ENCODE measurements around the gene HOXC10. TPM values are rescaled to one million over a fixed set of nuclear protein-coding genes. Genes with fewer than 3 reads are reported as not detected.

HOXC10 gene
- total RNA-seq, 1 experiment from 2014 or later = not detected

DNA sequence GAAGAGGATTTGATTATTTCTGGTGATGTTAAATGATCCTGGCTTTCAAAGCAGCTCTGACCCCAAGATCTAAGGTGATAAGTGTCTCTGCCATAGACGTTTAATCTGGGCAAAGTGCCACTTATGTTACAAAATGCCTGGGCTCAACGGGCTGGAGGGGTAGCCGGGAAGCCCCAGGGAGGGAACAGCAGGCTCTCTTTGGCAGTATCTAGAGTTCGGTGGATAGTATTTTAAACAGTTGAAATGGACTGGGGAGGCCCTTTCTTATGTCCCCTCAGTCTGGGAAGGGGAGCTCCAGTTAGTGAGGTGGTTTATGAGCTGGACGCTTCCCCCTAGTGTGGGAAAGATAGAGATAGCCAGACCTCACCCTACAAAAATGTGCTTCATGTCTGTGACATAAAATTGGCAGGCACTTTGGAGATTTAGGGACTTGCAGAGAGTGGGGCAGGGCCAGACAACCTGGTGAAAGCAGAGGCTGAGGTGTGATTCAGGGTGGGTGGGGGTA is 17.5 kb upstream of the HOXC10 start:
- CTCF ChIA-PET = interaction anchor here (0.9 kb wide), 1 partner anchor 168 kb away, joined by 3 read pairs; no protein-coding TSS in a partner anchor
- Mint-ChIP-seq H3K9me3 (no peaks in the 10 kb centered on the region), H3K4me1 (peaks cover 18% of the 10 kb centered on the region), H3K36me3 (no peaks in the 10 kb centered on the region), H3K27me3 (ENCODE audit: low read depth) (peaks cover 100% of the 10 kb centered on the region), H3K4me3 (no peak overlapping the region), H3K27ac (no peak overlapping the region)
- TF ChIP-seq NR1H2 (CRISPR knock-in tag; IDR thresholded peaks at IDR 0.05) = no peak
- TF ChIP-seq FOXK1 (CRISPR knock-in tag; IDR thresholded peaks at IDR 0.05) = no peak
- TF ChIP-seq, protein P1, sequence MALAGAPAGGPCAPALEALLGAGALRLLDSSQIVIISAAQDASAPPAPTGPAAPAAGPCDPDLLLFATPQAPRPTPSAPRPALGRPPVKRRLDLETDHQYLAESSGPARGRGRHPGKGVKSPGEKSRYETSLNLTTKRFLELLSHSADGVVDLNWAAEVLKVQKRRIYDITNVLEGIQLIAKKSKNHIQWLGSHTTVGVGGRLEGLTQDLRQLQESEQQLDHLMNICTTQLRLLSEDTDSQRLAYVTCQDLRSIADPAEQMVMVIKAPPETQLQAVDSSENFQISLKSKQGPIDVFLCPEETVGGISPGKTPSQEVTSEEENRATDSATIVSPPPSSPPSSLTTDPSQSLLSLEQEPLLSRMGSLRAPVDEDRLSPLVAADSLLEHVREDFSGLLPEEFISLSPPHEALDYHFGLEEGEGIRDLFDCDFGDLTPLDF (CRISPR knock-in tag; IDR thresholded peaks at IDR 0.05) = no peak
- no peak for TF ChIP-seq TEAD4 (CRISPR knock-in tag; IDR thresholded peaks at IDR 0.05)
- no peak for TF ChIP-seq KAT7 (CRISPR knock-in tag; IDR thresholded peaks at IDR 0.05; ENCODE audit: borderline replicate concordance)
- ATAC-seq (no peak), DNase-seq (ENCODE audit: low spot score) (no peak)
- POLR2A ChIA-PET = no interaction called here

DNA sequence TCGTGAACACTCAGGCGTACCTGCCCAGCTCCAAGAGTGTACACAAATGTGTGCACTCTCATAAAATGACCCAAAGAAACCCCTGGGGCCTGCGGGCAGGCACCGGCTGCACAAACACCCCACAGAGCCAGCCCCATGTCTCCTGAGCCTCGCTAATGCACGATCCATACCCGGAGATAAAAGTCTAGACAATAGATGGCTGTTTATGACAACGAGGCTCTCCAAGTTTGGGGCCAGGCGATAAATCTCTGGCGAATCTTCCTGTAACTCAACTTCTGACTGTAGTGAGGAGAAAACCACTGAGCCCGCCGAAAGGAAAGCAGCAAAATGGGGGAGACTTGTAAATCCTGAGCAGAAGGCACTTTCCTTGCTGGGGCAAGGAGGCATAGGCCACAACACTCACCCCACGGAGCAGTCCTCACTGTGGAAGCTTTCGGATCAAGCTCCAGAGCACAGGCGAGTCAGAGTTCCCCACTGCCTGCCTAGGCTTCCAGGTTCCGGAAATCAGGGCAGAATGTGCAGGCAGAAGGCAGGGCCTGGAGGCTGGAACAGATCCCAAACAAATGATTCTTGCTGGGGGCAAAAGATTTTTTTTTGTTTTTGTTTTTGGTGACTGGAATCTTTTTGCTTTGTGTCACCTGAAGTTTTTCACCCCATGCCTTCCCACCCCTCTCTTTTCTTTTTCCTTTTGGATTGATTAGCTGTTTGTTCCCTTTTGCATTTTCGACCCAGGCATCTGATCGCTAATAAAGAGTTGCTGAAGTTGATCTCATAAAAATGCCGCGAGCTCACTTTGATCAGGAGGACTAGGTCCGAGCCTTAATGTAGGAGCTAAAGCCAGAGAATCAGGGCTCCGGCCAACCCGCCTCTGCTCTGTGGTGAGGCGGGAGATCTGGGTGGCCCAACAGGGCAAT is 16.5 kb upstream of the HOXC10 start:
- ATAC-seq (no peak), DNase-seq (ENCODE audit: low spot score) (no peak)
- H3K4me1 Mint-ChIP-seq = peaks cover 23% of the 10 kb centered on the region
- ChIA-PET POLR2A (interaction anchor here (0.7 kb wide), 1 partner anchor 165 kb away, joined by 3 read pairs; no protein-coding TSS in a partner anchor), CTCF (interaction anchor here (0.5 to 2.3 kb wide), 4 partner anchors 12 to 291 kb away, joined by 3 to 5 read pairs (median 3); partner anchors contain the start of gene HOXC5)
- H3K27me3 Mint-ChIP-seq (ENCODE audit: low read depth) = peaks cover 100% of the 10 kb centered on the region
- no peaks in the 10 kb centered on the region for H3K36me3 Mint-ChIP-seq
- no peak overlapping the region for H3K4me3 Mint-ChIP-seq
- no peak overlapping the region for H3K27ac Mint-ChIP-seq
- H3K9me3 Mint-ChIP-seq = no peaks in the 10 kb centered on the region
- TF ChIP-seq ATF3 (CRISPR knock-in tag; conservative IDR thresholded peaks at IDR 0.05) = no peak
- TF ChIP-seq ZNF232 (CRISPR knock-in tag; IDR thresholded peaks at IDR 0.05) = no peak
- TF ChIP-seq ATF2 (CRISPR knock-in tag; IDR thresholded peaks at IDR 0.05; ENCODE audit: borderline replicate concordance, low read depth) = no peak
- TF ChIP-seq NR3C1 (CRISPR knock-in tag; conservative IDR thresholded peaks at IDR 0.05; ENCODE audit: low read depth) = no peak
- TF ChIP-seq PREB (CRISPR knock-in tag; IDR thresholded peaks at IDR 0.05; ENCODE audit: borderline replicate concordance) = no peak
- no peak for TF ChIP-seq ZMAT4 (CRISPR knock-in tag; IDR thresholded peaks at IDR 0.05)
- no peak for TF ChIP-seq TP53 (CRISPR knock-in tag; IDR thresholded peaks at IDR 0.05)
- TF ChIP-seq FOXJ3 (CRISPR knock-in tag; IDR thresholded peaks at IDR 0.05; ENCODE audit: borderline replicate concordance) = no peak

GRCh38 chr12:53969588-53970259 is 15.2 kb upstream of the HOXC10 start:
- H3K9me3 Mint-ChIP-seq = no peaks in the 10 kb centered on the region
- H3K4me1 Mint-ChIP-seq = peaks cover 19% of the 10 kb centered on the region
- no peak for DNase-seq (ENCODE audit: low spot score)
- ChIA-PET CTCF (interaction anchor here (1.1 to 2.3 kb wide), 3 partner anchors 48 to 156 kb away, joined by 4 to 5 read pairs (median 4); partner anchors contain the start of gene HOXC5), POLR2A (no interaction called here)
- H3K27ac Mint-ChIP-seq = no peak overlapping the region
- no peak for TF ChIP-seq ATF6 (CRISPR knock-in tag; IDR thresholded peaks at IDR 0.05)
- H3K36me3 Mint-ChIP-seq = no peaks in the 10 kb centered on the region
- ATAC-seq = no peak
- peaks cover 100% of the 10 kb centered on the region for H3K27me3 Mint-ChIP-seq (ENCODE audit: low read depth)
- H3K4me3 Mint-ChIP-seq = no peak overlapping the region
